ENCODE results near the gene FCN2. TPM values are rescaled to one million over a fixed set of nuclear protein-coding genes. Genes with fewer than 3 reads are reported as not detected.

The FCN2 gene
- total RNA-seq, 1 donor: not detected

DNA sequence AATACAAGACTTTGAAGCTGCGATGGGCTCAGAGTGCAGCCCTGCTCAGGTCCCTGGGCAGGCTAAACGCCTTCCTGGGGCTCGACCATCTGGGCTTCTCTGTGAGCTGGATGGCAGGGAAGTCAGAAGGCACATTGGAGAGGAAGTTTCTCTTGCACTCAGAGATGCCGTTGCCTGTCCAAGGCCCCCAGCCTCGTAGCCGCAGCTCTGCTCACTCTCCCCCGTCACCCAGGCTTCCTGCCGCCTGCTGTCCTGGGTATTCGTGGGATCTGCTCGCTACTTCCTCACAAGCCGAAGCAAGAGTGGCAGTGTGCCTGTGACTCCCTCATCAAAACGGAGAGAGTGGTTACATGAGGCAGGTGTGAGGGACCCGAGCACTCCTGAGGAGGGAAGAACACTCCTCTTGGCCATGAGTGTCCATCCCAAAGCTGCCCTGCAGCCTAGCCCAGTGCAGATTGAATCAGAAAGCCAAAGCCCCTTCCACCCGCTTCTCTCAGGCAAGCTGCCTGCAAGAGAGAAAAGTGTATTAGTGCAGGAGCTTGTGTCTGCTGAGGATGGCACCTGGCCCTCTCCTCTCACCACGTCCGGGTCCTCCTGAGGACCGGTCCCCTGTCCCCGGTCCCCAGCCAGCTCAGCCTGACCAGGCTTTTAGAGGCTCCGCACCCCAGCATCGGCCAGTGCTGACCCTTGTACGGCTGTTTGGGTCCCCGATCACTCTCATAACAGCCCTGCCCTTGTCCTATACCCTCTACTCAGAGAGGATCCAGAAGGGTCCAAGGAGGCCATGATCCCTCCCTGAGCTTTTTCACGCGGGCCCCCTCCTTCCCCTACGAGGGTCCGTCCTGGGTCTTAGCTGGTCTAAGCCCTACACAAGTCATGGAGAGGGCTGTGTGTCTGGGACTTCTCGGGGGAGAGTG, 7.3 kb downstream of the FCN2 start:
- no peak for DNase-seq (ENCODE audit: low read depth)
- no peak overlapping the region for H3K4me3 ChIP-seq (ENCODE audit: low read depth, low read length)
- TF ChIP-seq, protein P1, sequence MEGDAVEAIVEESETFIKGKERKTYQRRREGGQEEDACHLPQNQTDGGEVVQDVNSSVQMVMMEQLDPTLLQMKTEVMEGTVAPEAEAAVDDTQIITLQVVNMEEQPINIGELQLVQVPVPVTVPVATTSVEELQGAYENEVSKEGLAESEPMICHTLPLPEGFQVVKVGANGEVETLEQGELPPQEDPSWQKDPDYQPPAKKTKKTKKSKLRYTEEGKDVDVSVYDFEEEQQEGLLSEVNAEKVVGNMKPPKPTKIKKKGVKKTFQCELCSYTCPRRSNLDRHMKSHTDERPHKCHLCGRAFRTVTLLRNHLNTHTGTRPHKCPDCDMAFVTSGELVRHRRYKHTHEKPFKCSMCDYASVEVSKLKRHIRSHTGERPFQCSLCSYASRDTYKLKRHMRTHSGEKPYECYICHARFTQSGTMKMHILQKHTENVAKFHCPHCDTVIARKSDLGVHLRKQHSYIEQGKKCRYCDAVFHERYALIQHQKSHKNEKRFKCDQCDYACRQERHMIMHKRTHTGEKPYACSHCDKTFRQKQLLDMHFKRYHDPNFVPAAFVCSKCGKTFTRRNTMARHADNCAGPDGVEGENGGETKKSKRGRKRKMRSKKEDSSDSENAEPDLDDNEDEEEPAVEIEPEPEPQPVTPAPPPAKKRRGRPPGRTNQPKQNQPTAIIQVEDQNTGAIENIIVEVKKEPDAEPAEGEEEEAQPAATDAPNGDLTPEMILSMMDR (IDR thresholded peaks at IDR 0.05; ENCODE audit: insufficient read depth, low read depth, low read length): no peak

DNA sequence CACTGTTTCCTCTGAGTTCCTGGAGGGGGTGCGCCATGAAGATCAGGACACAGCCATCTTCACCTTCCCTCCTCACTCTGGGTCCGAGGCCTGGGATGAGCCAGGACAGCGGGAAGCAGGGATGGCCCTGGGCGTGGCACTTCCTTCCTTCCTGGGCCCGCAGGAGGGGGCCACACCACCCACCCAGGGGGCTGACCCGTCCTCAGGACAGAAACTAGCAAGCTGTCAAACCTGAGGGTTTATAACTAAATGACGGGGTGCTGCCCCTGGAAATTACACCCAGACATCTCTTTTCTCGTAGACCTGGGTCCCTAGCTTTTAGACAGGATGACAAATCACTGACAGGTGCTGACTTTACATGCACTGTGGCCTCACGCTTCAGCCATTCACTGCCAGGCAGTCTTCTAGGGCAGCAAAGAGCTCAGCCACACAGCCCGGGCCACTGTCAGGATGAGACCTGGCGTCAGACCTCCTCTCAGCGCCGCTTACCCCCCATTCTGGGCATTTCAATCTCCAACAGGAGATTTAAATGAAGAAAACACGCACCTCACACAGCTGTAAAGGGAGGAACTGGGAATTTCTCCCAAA, 8.1 kb downstream of the FCN2 start:
- no peak overlapping the region for H3K4me3 ChIP-seq (ENCODE audit: low read depth, low read length)
- no peak for DNase-seq (ENCODE audit: low read depth)
- TF ChIP-seq, protein P1 (IDR thresholded peaks at IDR 0.05; ENCODE audit: insufficient read depth, low read depth, low read length): no peak

DNA sequence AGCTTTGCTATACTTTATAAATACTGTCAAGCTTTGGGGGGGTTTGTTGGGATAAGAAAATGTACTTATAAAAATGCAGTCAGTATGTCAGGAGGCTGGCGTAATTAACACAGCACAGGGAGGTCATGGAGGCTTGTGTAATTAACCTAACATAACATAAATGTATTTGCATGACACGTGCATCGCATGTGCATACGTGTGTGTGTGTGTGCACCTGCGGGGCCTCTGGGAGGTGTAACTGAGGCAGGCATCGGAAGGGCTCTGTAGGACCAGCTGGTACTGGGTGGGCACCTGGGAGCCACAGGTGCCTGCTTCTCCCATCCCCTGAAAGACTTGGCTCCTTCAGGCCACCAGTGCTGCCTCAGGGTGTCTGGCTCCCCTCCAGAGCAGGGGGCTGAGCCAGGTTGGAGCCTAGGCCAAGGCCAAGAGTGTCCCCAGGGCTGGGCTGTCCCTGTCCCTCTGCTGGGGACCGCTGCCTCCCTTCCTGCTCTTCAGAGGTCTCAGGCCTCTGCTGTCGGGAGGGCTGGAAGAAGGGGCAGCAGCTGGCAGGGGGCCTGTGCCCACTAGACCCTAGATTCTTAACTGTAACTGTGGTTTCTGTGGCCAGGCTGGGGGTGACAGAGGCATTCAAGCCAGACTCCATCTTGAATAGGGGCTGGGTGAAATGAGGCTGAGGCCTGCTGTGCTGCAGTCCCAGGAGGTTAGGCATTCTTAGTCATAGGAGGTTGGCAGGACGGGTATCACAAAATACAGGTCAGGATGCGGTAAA, 9.0 kb downstream of the FCN2 start:
- no peak overlapping the region for H3K4me3 ChIP-seq (ENCODE audit: low read depth, low read length)
- no peak for DNase-seq (ENCODE audit: low read depth)
- TF ChIP-seq, protein P1 (IDR thresholded peaks at IDR 0.05; ENCODE audit: insufficient read depth, low read depth, low read length): no peak

DNA sequence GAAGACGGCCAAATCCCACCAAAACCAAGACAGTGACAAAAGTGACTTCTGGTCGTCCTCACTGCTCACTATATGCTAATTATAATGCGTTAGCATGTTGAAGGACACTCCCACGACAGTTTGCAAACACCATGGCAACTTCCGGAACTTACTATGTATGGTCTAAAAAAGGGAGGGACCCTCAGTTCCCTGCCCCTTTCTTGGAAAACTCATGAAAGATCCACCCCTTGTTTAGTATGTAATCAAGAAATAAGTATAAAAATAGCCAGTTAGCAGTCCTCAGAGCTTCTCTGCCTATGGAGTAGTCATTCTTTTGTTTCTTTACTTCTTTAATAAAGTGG, 9.5 kb downstream of the FCN2 start:
- no peak overlapping the region for H3K4me3 ChIP-seq (ENCODE audit: low read depth, low read length)
- TF ChIP-seq, protein P1 (IDR thresholded peaks at IDR 0.05; ENCODE audit: insufficient read depth, low read depth, low read length): no peak
- no peak for DNase-seq (ENCODE audit: low read depth)

DNA sequence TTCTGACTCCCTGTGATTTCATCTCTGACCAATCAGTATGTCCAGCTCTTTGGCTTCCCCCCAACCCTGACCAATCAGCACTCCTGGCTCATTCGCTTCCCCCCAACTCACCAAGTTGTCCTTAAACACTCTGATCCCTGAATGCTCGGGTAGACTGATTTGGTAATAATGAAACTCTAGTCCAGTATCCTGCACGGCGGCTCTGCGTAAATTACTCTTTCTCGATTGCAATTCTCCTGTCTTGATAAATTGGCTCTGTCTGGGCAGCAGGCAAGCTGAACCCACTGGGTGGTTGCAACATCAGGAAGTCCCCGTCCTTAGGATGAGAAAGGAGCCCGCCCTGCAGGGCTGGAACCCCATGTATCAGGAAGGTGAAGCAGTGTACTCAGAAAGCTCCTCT, 10.4 kb downstream of the FCN2 start:
- H3K4me3 ChIP-seq (ENCODE audit: low read depth, low read length): no peak overlapping the region
- no peak for DNase-seq (ENCODE audit: low read depth)
- TF ChIP-seq, protein P1 (IDR thresholded peaks at IDR 0.05; ENCODE audit: insufficient read depth, low read depth, low read length): no peak

DNA sequence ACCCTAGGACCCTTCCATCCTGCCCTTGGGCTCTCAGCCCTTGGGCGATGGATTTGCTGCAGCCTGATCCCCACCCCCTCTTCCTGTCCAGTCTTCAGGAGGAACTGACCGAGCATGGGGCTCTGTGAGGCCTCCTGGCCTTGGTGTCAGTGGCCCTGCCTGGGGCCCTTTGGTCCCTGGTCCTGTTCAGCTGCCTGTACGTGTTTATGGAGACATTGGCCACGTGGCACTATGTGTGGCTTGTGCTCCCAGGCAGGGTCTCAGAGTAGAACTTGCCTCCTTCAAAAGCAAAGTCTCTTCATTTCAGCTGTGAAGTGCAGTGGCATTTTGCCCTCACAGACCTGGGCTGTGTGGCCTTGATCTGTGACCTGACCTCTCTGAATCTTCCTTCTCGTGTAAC, 11.1 kb downstream of the FCN2 start:
- no peak for DNase-seq (ENCODE audit: low read depth)
- TF ChIP-seq, protein P1 (IDR thresholded peaks at IDR 0.05; ENCODE audit: insufficient read depth, low read depth, low read length): no peak
- H3K4me3 ChIP-seq (ENCODE audit: low read depth, low read length): no peak overlapping the region
